Stimulated activated memory B cell treated with anti-CD40 and anti-IgM and Interleukin-4, amounts not matched to agents 10 μg/mL and 1 μg/mL and 100 μg/mL, for 72 hours (primary cell): Measurements from ENCODE around the gene MAST4.

Experiments
- ATAC-seq: fragments of 150-1000 bp; cut with Tn5 transposase; 2 replicates; pipeline ENCODE4 v1.10.0; 2021
- H3K27ac Mint-ChIP-seq: one replicate; pipeline ENCODE4 v1.8.0; 2022; ENCODE audit warnings: mild to moderate bottlenecking, mixed read lengths
- H3K27me3 Mint-ChIP-seq: one replicate; pipeline ENCODE4 v1.8.0; 2022; ENCODE audit warnings: mixed read lengths
- H3K36me3 Mint-ChIP-seq: one replicate; pipeline ENCODE4 v1.8.0; 2022; ENCODE audit warnings: mixed read lengths
- H3K4me1 Mint-ChIP-seq: one replicate; pipeline ENCODE4 v1.8.0; 2022; ENCODE audit warnings: mixed read lengths
- H3K4me3 Mint-ChIP-seq: one replicate; pipeline ENCODE4 v1.8.0; 2022; ENCODE audit warnings: mild to moderate bottlenecking, moderate library complexity, mixed read lengths
- H3K9me3 Mint-ChIP-seq: one replicate; pipeline ENCODE4 v1.8.0; 2022; ENCODE audit warnings: mixed read lengths

Gene MAST4

GRCh38 chr5:66828046-66828547 is 231.9 kb downstream of the MAST4 start:
- peaks cover 18% of the 10 kb centered on the region for H3K4me1 Mint-ChIP-seq
- peak overlapping the region; percentile 75 for H3K4me3 Mint-ChIP-seq
- ATAC-seq: peak; percentile 77
- H3K27ac Mint-ChIP-seq: peak overlapping the region; percentile 70
- H3K9me3 Mint-ChIP-seq: no peaks in the 10 kb centered on the region
- peaks cover 11% of the 10 kb centered on the region for H3K27me3 Mint-ChIP-seq
- H3K36me3 Mint-ChIP-seq: no peaks in the 10 kb centered on the region

- Mint-ChIP-seq H3K4me1 (peaks cover 16% of the 10 kb centered on the region), H3K36me3 (no peaks in the 10 kb centered on the region), H3K9me3 (no peaks in the 10 kb centered on the region)
Measured at GRCh38 chr5:66828548-66829357, 232.6 kb downstream of the MAST4 start.

GRCh38 chr5:66829358-66829674 is 233.1 kb downstream of the MAST4 start:
- Mint-ChIP-seq H3K27me3 (peaks cover 19% of the 10 kb centered on the region), H3K36me3 (no peaks in the 10 kb centered on the region), H3K4me1 (peaks cover 16% of the 10 kb centered on the region), H3K9me3 (no peaks in the 10 kb centered on the region), H3K4me3 (peak overlapping the region; percentile 75), H3K27ac (peak overlapping the region; percentile 70)
- no peak for ATAC-seq

More at GRCh38 chr5:66828548-66829357, 232.6 kb downstream of the MAST4 start:
- H3K27me3 Mint-ChIP-seq: peaks cover 17% of the 10 kb centered on the region
- peak overlapping the region; percentile 75 for H3K4me3 Mint-ChIP-seq
- peak; percentile 96 for ATAC-seq
- peak overlapping the region; percentile 70 for H3K27ac Mint-ChIP-seq

DNA sequence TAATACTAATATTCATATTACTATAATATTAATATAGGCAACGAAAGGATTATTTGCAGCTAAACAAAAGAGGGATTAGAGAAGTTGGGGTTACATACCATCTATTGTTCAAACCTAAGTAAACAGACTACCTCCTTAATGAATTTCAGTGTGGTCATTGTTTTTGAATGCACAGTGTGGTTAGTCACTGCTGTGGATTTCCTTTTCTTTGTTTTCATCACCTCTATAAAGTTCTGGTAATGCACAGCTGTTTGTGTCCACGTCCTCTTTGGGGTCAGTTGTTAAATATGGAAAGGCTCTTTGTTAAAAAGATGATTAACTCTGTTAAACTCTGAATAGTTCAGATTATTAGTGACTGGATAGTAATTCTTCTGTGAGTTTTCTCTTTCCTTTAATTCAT is 233.6 kb downstream of the MAST4 start:
- no peak overlapping the region for H3K27ac Mint-ChIP-seq
- H3K36me3 Mint-ChIP-seq: no peaks in the 10 kb centered on the region
- H3K27me3 Mint-ChIP-seq: peaks cover 19% of the 10 kb centered on the region
- no peak for ATAC-seq
- no peak overlapping the region for H3K4me3 Mint-ChIP-seq
- peaks cover 16% of the 10 kb centered on the region for H3K4me1 Mint-ChIP-seq
- no peaks in the 10 kb centered on the region for H3K9me3 Mint-ChIP-seq

GRCh38 chr5:66830636-66831035 is 234.4 kb downstream of the MAST4 start:
- Mint-ChIP-seq H3K4me1 (peaks cover 16% of the 10 kb centered on the region), H3K27me3 (peaks cover 19% of the 10 kb centered on the region), H3K36me3 (no peaks in the 10 kb centered on the region), H3K4me3 (no peak overlapping the region), H3K27ac (no peak overlapping the region), H3K9me3 (no peaks in the 10 kb centered on the region)
- no peak for ATAC-seq

- ATAC-seq: no peak
- no peak overlapping the region for H3K4me3 Mint-ChIP-seq
- H3K36me3 Mint-ChIP-seq: peaks cover 12% of the 10 kb centered on the region
- no peaks in the 10 kb centered on the region for H3K9me3 Mint-ChIP-seq
- no peak overlapping the region for H3K27ac Mint-ChIP-seq
- H3K4me1 Mint-ChIP-seq: peaks cover 27% of the 10 kb centered on the region
- no peaks in the 10 kb centered on the region for H3K27me3 Mint-ChIP-seq
Measured at GRCh38 chr5:66839636-66840185, 243.5 kb downstream of the MAST4 start.

DNA sequence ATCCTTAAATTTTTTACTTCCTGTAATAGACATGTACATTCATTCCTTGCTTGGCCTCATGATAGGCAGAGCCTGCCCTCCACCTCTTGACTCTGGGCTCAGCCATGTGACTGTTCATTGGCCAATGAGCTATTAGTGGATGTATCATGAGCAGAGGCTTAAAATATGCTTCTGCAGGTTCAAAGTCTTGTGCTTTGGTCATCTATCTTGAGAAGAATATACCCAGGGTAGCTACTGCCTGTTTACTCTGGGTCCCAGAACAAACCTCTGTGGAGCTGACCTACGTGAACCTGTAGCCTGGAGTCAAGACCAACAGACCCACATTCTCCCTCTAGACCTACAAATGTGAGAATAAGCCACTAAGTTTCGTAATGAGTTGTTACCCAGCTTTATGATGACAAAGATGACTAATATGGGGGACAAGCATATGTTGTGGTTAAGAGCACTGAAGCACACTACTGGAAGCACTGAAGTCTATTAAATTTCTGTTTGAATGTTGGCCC is 244.4 kb downstream of the MAST4 start:
- no peaks in the 10 kb centered on the region for H3K27me3 Mint-ChIP-seq
- peak overlapping the region; percentile 82 for H3K27ac Mint-ChIP-seq
- H3K4me1 Mint-ChIP-seq: peaks cover 27% of the 10 kb centered on the region
- H3K36me3 Mint-ChIP-seq: peaks cover 13% of the 10 kb centered on the region
- no peaks in the 10 kb centered on the region for H3K9me3 Mint-ChIP-seq
- ATAC-seq: peak; percentile 98
- H3K4me3 Mint-ChIP-seq: peak overlapping the region; percentile 38

- H3K27ac Mint-ChIP-seq: peak overlapping the region; percentile 82
- peaks cover 27% of the 10 kb centered on the region for H3K4me1 Mint-ChIP-seq
- H3K4me3 Mint-ChIP-seq: no peak overlapping the region
- peak; percentile 51 for ATAC-seq
- peaks cover 13% of the 10 kb centered on the region for H3K36me3 Mint-ChIP-seq
- H3K27me3 Mint-ChIP-seq: no peaks in the 10 kb centered on the region
- H3K9me3 Mint-ChIP-seq: no peaks in the 10 kb centered on the region
Measured at GRCh38 chr5:66841264-66841663, 245.1 kb downstream of the MAST4 start.

- no peak for ATAC-seq
- Mint-ChIP-seq H3K9me3 (no peaks in the 10 kb centered on the region), H3K27me3 (no peaks in the 10 kb centered on the region), H3K27ac (peak overlapping the region; percentile 82), H3K4me1 (peaks cover 27% of the 10 kb centered on the region), H3K36me3 (peaks cover 13% of the 10 kb centered on the region), H3K4me3 (no peak overlapping the region)
Measured at GRCh38 chr5:66842540-66842939, 246.3 kb downstream of the MAST4 start.

DNA sequence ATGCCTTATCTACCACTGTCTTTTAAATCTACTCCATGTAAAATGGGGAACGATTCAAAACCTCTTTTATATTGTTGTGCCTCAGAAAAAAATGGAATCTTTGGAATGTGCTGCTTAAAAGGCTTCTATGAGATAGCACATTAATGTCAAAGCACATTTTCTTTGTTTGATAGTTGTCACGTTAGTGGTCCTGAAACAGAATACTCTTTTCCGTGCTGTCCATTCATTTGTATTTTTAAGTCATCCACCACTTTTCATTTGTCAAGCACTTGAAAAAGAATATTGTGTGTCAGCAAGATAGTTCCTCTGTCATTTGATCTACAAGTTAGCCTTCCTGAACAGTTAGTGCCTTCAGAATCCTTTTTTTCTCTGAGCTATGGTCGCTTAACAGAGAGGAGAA is 246.9 kb downstream of the MAST4 start:
- Mint-ChIP-seq H3K36me3 (peaks cover 13% of the 10 kb centered on the region), H3K27me3 (no peaks in the 10 kb centered on the region), H3K4me3 (no peak overlapping the region), H3K4me1 (peaks cover 27% of the 10 kb centered on the region), H3K27ac (peak overlapping the region; percentile 82), H3K9me3 (no peaks in the 10 kb centered on the region)
- no peak for ATAC-seq

- Mint-ChIP-seq H3K4me1 (peaks cover 5% of the 10 kb centered on the region), H3K9me3 (no peaks in the 10 kb centered on the region), H3K27me3 (no peaks in the 10 kb centered on the region)
Measured at GRCh38 chr5:66848749-66849641, 252.8 kb downstream of the MAST4 start.

DNA sequence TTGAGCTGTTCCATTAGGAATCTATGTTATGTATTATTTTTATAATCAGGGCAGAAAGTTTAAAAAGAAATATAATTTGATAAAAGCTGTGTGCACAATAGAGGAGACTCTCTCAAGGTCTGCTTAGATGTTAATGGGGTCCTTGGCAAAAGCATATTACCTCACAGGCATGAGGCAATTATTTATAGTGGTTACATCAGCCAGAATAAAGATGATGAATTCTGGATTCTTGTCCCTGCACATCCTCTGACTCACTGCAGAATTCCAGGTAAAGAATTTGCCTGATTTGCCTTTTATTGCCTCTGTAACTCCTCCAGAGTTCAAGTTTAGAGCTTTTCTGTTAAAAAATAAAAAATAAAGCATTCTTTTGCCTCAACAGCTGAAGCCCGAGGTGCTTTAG is 253.6 kb downstream of the MAST4 start:
- H3K27ac Mint-ChIP-seq: no peak overlapping the region
- H3K4me1 Mint-ChIP-seq: peaks cover 4% of the 10 kb centered on the region
- H3K36me3 Mint-ChIP-seq: no peaks in the 10 kb centered on the region
- H3K4me3 Mint-ChIP-seq: no peak overlapping the region
- no peaks in the 10 kb centered on the region for H3K27me3 Mint-ChIP-seq
- no peaks in the 10 kb centered on the region for H3K9me3 Mint-ChIP-seq
- no peak for ATAC-seq

More at GRCh38 chr5:66848749-66849641, 252.8 kb downstream of the MAST4 start:
- H3K4me3 Mint-ChIP-seq: no peak overlapping the region
- no peak for ATAC-seq
- peaks cover 4% of the 10 kb centered on the region for H3K36me3 Mint-ChIP-seq
- H3K27ac Mint-ChIP-seq: no peak overlapping the region

GRCh38 chr5:66850354-66851075 is 254.3 kb downstream of the MAST4 start:
- Mint-ChIP-seq H3K27me3 (no peaks in the 10 kb centered on the region), H3K27ac (no peak overlapping the region), H3K36me3 (no peaks in the 10 kb centered on the region), H3K9me3 (no peaks in the 10 kb centered on the region), H3K4me3 (no peak overlapping the region), H3K4me1 (peaks cover 4% of the 10 kb centered on the region)
- ATAC-seq: no peak

GRCh38 chr5:66851306-66851705 is 255.1 kb downstream of the MAST4 start:
- no peak overlapping the region for H3K27ac Mint-ChIP-seq
- no peaks in the 10 kb centered on the region for H3K36me3 Mint-ChIP-seq
- no peaks in the 10 kb centered on the region for H3K9me3 Mint-ChIP-seq
- H3K4me3 Mint-ChIP-seq: no peak overlapping the region
- ATAC-seq: no peak
- H3K4me1 Mint-ChIP-seq: peaks cover 4% of the 10 kb centered on the region
- H3K27me3 Mint-ChIP-seq: no peaks in the 10 kb centered on the region
